ENCODE data around the gene SLC4A2.
"Not testable (repeated sequence)": the region's sequence is repeated elsewhere in the genome, so short reads cannot be mapped to it uniquely, and the experiment has no call there.

Gene SLC4A2, protein sequence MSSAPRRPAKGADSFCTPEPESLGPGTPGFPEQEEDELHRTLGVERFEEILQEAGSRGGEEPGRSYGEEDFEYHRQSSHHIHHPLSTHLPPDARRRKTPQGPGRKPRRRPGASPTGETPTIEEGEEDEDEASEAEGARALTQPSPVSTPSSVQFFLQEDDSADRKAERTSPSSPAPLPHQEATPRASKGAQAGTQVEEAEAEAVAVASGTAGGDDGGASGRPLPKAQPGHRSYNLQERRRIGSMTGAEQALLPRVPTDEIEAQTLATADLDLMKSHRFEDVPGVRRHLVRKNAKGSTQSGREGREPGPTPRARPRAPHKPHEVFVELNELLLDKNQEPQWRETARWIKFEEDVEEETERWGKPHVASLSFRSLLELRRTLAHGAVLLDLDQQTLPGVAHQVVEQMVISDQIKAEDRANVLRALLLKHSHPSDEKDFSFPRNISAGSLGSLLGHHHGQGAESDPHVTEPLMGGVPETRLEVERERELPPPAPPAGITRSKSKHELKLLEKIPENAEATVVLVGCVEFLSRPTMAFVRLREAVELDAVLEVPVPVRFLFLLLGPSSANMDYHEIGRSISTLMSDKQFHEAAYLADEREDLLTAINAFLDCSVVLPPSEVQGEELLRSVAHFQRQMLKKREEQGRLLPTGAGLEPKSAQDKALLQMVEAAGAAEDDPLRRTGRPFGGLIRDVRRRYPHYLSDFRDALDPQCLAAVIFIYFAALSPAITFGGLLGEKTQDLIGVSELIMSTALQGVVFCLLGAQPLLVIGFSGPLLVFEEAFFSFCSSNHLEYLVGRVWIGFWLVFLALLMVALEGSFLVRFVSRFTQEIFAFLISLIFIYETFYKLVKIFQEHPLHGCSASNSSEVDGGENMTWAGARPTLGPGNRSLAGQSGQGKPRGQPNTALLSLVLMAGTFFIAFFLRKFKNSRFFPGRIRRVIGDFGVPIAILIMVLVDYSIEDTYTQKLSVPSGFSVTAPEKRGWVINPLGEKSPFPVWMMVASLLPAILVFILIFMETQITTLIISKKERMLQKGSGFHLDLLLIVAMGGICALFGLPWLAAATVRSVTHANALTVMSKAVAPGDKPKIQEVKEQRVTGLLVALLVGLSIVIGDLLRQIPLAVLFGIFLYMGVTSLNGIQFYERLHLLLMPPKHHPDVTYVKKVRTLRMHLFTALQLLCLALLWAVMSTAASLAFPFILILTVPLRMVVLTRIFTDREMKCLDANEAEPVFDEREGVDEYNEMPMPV

DNA sequence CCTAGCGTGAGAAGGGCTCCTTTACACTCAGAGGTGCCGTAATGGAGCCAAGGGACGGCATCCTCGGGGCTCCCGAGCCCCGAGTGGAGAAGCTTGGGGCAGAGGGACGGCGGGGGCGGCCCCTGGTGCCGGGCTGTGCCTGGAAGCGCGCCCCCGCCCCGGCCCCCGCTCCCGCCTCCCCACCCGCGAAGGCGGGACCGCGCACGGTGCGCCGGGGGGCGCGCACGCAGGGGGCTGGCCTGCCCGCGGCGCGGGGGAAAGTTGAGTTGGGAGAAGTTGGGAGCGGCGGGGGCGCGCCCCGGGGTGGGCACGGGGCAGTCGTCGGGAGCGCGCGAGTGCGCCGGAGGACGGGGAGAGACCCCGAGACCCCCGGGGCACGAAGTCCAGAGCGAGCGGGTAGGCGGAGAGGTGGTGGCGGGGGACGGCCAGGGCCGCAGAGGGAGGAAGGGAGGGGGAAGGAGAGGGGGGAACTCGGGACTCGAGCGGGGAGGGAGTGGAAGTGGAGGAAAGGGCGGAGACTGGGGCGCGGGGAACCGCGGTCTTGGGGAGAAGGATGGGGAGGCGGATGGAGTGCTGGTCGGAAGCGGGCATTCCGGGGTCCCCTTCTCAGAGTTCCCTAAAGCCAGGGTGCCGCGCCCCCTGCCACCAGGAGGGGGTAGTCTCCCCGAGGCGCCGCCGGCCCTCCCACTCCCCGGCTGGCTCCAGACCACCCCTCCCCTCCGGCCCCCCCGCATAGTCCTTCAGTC, at the start of gene SLC4A2:
TSS of gene SLC4A2 (plus strand) at position 223 of the 746 bp plus-strand sequence. CDS start 2,399 bp downstream, outside the sequence.
- Histone ChIP-seq H2AFZ (ENCODE audit: low read depth, low read length) (peak within 1 kb of the TSS; percentile 35), H3K36me3 (ENCODE audit: insufficient read depth, low read length) (peaks cover 3% of the 10 kb centered on the region), H3K4me3 (ENCODE audit: low read length) (peak within 1 kb of the TSS; percentile 79), H3K9me3 (ENCODE audit: low read length) (no peaks in the 10 kb centered on the region), H3K27me3 (ENCODE audit: insufficient read depth, low read length) (no peaks in the 10 kb centered on the region), H3K4me1 (ENCODE audit: insufficient read depth, low read length) (peaks cover 29% of the 10 kb centered on the region)

GRCh38 chr7:151010037-151010306, 49.4 kb upstream of the SLC4A2 start:
- Histone ChIP-seq H2AFZ (ENCODE audit: low read depth, low read length) (no peak overlapping the region), H3K27me3 (ENCODE audit: insufficient read depth, low read length) (no peaks in the 10 kb centered on the region), H3K9me3 (ENCODE audit: low read length) (no peaks in the 10 kb centered on the region), H3K4me1 (ENCODE audit: insufficient read depth, low read length) (peaks cover 8% of the 10 kb centered on the region), H3K4me3 (ENCODE audit: low read length) (no peak overlapping the region), H3K36me3 (ENCODE audit: insufficient read depth, low read length) (no peaks in the 10 kb centered on the region)

DNA sequence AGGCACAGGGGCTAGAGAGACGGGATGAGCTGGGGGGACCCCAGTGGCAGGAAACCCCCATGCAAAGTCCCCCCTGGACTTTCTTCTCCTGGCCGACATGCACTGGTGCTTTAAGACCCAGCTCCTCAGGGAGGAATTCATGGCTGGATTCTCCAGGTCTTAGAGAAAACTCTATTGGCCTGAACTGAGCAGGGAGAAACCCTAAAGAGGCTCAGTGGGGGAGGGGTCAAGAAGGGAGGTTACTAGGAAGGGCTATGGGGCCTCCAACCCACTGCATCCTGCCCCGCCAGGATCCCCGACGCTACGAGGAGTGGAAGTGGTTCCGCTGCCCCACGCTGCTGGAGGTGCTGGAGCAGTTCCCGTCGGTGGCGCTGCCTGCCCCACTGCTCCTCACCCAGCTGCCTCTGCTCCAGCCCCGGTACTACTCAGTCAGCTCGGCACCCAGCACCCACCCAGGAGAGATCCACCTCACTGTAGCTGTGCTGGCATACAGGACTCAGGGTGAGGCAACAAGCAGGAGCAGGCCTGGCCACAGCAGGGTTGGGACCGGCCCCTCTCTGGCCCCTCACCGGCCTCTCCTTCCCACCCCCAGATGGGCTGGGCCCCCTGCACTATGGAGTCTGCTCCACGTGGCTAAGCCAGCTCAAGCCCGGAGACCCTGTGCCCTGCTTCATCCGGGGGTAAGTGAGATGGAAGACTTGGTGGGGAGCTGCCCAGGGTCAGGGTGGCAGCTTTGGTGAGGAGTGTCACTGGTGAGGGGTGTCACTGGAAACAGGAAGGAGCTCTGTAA, 48.9 kb upstream of the SLC4A2 start:
- Histone ChIP-seq H2AFZ (ENCODE audit: low read depth, low read length) (no peak overlapping the region), H3K36me3 (ENCODE audit: insufficient read depth, low read length) (no peaks in the 10 kb centered on the region), H3K4me3 (ENCODE audit: low read length) (no peak overlapping the region), H3K4me1 (ENCODE audit: insufficient read depth, low read length) (peaks cover 8% of the 10 kb centered on the region), H3K27me3 (ENCODE audit: insufficient read depth, low read length) (no peaks in the 10 kb centered on the region), H3K9me3 (ENCODE audit: low read length) (no peaks in the 10 kb centered on the region)

DNA sequence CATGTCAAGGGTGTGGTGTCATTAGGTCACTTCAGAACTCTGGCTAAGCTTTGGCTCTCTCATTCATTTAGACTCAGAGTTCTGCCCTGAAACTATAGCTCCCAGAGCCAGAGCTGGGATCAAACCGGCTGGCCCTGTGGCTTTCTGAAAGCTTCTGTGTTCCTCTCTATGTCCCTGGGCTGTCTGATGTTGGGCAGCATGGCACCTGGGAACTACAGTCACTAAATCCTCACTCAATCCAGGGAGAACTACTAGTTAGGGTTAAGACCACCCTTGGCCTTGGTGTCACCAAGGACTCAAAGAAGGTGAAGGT, 48.3 kb upstream of the SLC4A2 start:
- H3K9me3 ChIP-seq (ENCODE audit: low read length), result no peaks in the 10 kb centered on the region
- H3K27me3 ChIP-seq (ENCODE audit: insufficient read depth, low read length), result no peaks in the 10 kb centered on the region
- no peak overlapping the region for H2AFZ ChIP-seq (ENCODE audit: low read depth, low read length)
- H3K4me1 ChIP-seq (ENCODE audit: insufficient read depth, low read length), result peaks cover 8% of the 10 kb centered on the region
- H3K36me3 ChIP-seq (ENCODE audit: insufficient read depth, low read length), result no peaks in the 10 kb centered on the region
- H3K4me3 ChIP-seq (ENCODE audit: low read length), result no peak overlapping the region

- not testable (repeated sequence) for H3K4me3 ChIP-seq (ENCODE audit: low read length); H3K4me1 ChIP-seq (ENCODE audit: insufficient read depth, low read length); H3K36me3 ChIP-seq (ENCODE audit: insufficient read depth, low read length); H3K27me3 ChIP-seq (ENCODE audit: insufficient read depth, low read length); H3K9me3 ChIP-seq (ENCODE audit: low read length); H2AFZ ChIP-seq (ENCODE audit: low read depth, low read length)
Observed at GRCh38 chr7:151011616-151012015, 47.8 kb upstream of the SLC4A2 start.

- H2AFZ ChIP-seq (ENCODE audit: low read depth, low read length), result no peak overlapping the region
- H3K4me3 ChIP-seq (ENCODE audit: low read length), result no peak overlapping the region
Observed at GRCh38 chr7:151012031-151012692, 47.2 kb upstream of the SLC4A2 start.

DNA sequence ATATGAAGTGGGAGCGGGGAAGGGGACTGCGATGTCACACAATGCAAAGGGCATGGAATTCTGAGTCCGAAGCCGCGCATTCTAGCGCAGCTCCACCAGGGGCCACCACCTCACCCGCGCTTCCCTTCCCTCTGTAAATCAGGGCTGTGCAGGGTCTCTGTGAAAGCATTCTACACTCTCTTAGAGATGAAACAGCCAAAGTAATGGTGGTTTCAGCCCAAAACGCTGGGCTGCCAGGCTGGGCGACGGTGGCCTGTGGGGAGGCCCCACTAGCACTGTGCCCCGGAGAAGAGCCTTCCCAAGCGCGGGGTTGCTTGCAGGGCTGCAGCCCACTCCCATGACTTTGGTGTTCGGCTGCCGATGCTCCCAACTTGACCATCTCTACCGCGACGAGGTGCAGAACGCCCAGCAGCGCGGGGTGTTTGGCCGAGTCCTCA, 46.5 kb upstream of the SLC4A2 start:
- Histone ChIP-seq H2AFZ (ENCODE audit: low read depth, low read length) (no peak overlapping the region), H3K27me3 (ENCODE audit: insufficient read depth, low read length) (no peaks in the 10 kb centered on the region), H3K9me3 (ENCODE audit: low read length) (no peaks in the 10 kb centered on the region), H3K4me3 (ENCODE audit: low read length) (no peak overlapping the region), H3K4me1 (ENCODE audit: insufficient read depth, low read length) (peaks cover 10% of the 10 kb centered on the region), H3K36me3 (ENCODE audit: insufficient read depth, low read length) (no peaks in the 10 kb centered on the region)

More at GRCh38 chr7:151012031-151012692, 47.2 kb upstream of the SLC4A2 start:
- Histone ChIP-seq H3K27me3 (ENCODE audit: insufficient read depth, low read length) (no peaks in the 10 kb centered on the region), H3K9me3 (ENCODE audit: low read length) (no peaks in the 10 kb centered on the region), H3K36me3 (ENCODE audit: insufficient read depth, low read length) (no peaks in the 10 kb centered on the region), H3K4me1 (ENCODE audit: insufficient read depth, low read length) (peaks cover 8% of the 10 kb centered on the region)

- H3K4me1 ChIP-seq (ENCODE audit: insufficient read depth, low read length), result peaks cover 11% of the 10 kb centered on the region
- H3K9me3 ChIP-seq (ENCODE audit: low read length), result no peaks in the 10 kb centered on the region
- no peak overlapping the region for H2AFZ ChIP-seq (ENCODE audit: low read depth, low read length)
- H3K36me3 ChIP-seq (ENCODE audit: insufficient read depth, low read length), result no peaks in the 10 kb centered on the region
- H3K27me3 ChIP-seq (ENCODE audit: insufficient read depth, low read length), result no peaks in the 10 kb centered on the region
- H3K4me3 ChIP-seq (ENCODE audit: low read length), result no peak overlapping the region
Observed at GRCh38 chr7:151013356-151013732, 46.0 kb upstream of the SLC4A2 start.

- Histone ChIP-seq H3K9me3 (ENCODE audit: low read length) (no peaks in the 10 kb centered on the region), H2AFZ (ENCODE audit: low read depth, low read length) (no peak overlapping the region), H3K36me3 (ENCODE audit: insufficient read depth, low read length) (no peaks in the 10 kb centered on the region), H3K4me1 (ENCODE audit: insufficient read depth, low read length) (peaks cover 11% of the 10 kb centered on the region), H3K4me3 (ENCODE audit: low read length) (no peak overlapping the region), H3K27me3 (ENCODE audit: insufficient read depth, low read length) (no peaks in the 10 kb centered on the region)
Observed at GRCh38 chr7:151013733-151014497, 45.5 kb upstream of the SLC4A2 start.

- no peaks in the 10 kb centered on the region for H3K9me3 ChIP-seq (ENCODE audit: low read length)
- H3K4me1 ChIP-seq (ENCODE audit: insufficient read depth, low read length), result peaks cover 12% of the 10 kb centered on the region
- H3K27me3 ChIP-seq (ENCODE audit: insufficient read depth, low read length), result no peaks in the 10 kb centered on the region
- no peaks in the 10 kb centered on the region for H3K36me3 ChIP-seq (ENCODE audit: insufficient read depth, low read length)
- H3K4me3 ChIP-seq (ENCODE audit: low read length), result no peak overlapping the region
- no peak overlapping the region for H2AFZ ChIP-seq (ENCODE audit: low read depth, low read length)
Observed at GRCh38 chr7:151014950-151015349, 44.4 kb upstream of the SLC4A2 start.

GRCh38 chr7:151015967-151016366, 43.4 kb upstream of the SLC4A2 start:
- Histone ChIP-seq H3K9me3 (ENCODE audit: low read length) (no peaks in the 10 kb centered on the region), H2AFZ (ENCODE audit: low read depth, low read length) (no peak overlapping the region), H3K4me3 (ENCODE audit: low read length) (no peak overlapping the region), H3K36me3 (ENCODE audit: insufficient read depth, low read length) (no peaks in the 10 kb centered on the region), H3K4me1 (ENCODE audit: insufficient read depth, low read length) (peaks cover 16% of the 10 kb centered on the region), H3K27me3 (ENCODE audit: insufficient read depth, low read length) (no peaks in the 10 kb centered on the region)

Measured in neuron (in vitro differentiated cells).